Gastroesophageal sphincter (tissue), 4 donors: Measurements from ENCODE around the gene CAPS. TPM values are rescaled to one million over a fixed set of nuclear protein-coding genes. Genes with fewer than 3 reads are reported as not detected.

Experiments used
- ATAC-seq: fragments of 150-250 bp; one replicate; pipeline ENCODE4 v1.9.1; 2016; ENCODE audit warnings: mild to moderate bottlenecking, moderate library complexity
- H3K27ac ChIP-seq, 4 donors: fragments of 200-600 bp; sonication (generic) in 3 of 4; 1 replicate in 3 of 4; 2 replicates in 1 of 4; pipeline ENCODE4 v1.5.1; 2016 to 2019
- H3K27me3 ChIP-seq: fragments of 200-600 bp; sonication (generic); one replicate; pipeline ENCODE4 v1.5.1; 2019
- H3K36me3 ChIP-seq, 2 donors: fragments of 200-600 bp; sonication (generic); one replicate each; pipeline ENCODE4 v1.5.1; 2019; ENCODE audit warnings: control low read depth in 1 of 2
- H3K4me1 ChIP-seq, 3 donors: fragments of 200-600 bp; sonication (generic); 1 replicate in 2 of 3; 2 replicates in 1 of 3; pipeline ENCODE4 v1.5.1; 2016 to 2019; ENCODE audit warnings: control low read depth in 2 of 3
- H3K4me3 ChIP-seq, 2 donors: fragments of 200-600 bp; sonication (generic); one replicate each; pipeline ENCODE4 v1.5.1; 2019; ENCODE audit warnings: mild to moderate bottlenecking in 1 of 2, moderate library complexity in 1 of 2
- H3K9me3 ChIP-seq, 3 donors: fragments of 200-600 bp; sonication (generic); one replicate each; pipeline ENCODE4 v1.5.1; 2017 to 2019; ENCODE audit warnings: control low read depth in 2 of 3
- CTCF ChIP-seq, 4 experiments: fragments of 200-600 bp in 2 of 4; fragments of 450-650 bp in 2 of 4; sonication (generic) in 1 of 4; IDR thresholded peaks; one replicate each; pipeline ENCODE4 v1.5.1; 2017 to 2019; ENCODE audit warnings: antibody characterized with exemption in 4 of 4, mild to moderate bottlenecking in 2 of 4, moderate library complexity in 2 of 4
- EP300 ChIP-seq: sonication (generic); formaldehyde crosslinking; IDR thresholded peaks from one replicate; pipeline ENCODE4 v1.6.1; 2017; ENCODE audit warnings: antibody characterized with exemption, mild to moderate bottlenecking
- POLR2A ChIP-seq, 2 donors: fragments of 450-650 bp; IDR thresholded peaks; one replicate each; pipeline ENCODE4 v1.6.1; 2017; ENCODE audit warnings: antibody characterized with exemption in 2 of 2, mild to moderate bottlenecking in 2 of 2, moderate library complexity in 1 of 2
- POLR2AphosphoS5 ChIP-seq: sonication (generic); formaldehyde crosslinking; IDR thresholded peaks from one replicate; pipeline ENCODE4 v1.6.1; 2017; ENCODE audit warnings: antibody characterized with exemption
- WGBS, 2 donors: methylation state at CpG; one replicate each; pipeline ENCODE4 v1.1.5; 2018; ENCODE audit warnings: low coverage in 1 of 2; 5-methylcytosine and 5-hydroxymethylcytosine counted together
- total RNA-seq, 4 donors: library from RNA; depleted of rRNA; stranded (reverse); fragments of >200 nt; gene quantifications; one replicate each; pipeline ENCODE4 v1.1.0, GENCODE V29; 2016

Gene CAPS
- total RNA-seq, 4 donors from 2014 or later: 10.0 to 19.6 (median 15.2) TPM

- peak; percentile 65 for ATAC-seq
- H3K27me3 ChIP-seq: no peaks in the 10 kb centered on the region
- H3K4me3 ChIP-seq: peak overlapping the region in 1 of 2 donors; percentile 0
- H3K9me3 ChIP-seq: no peaks in the 10 kb centered on the region
- TF ChIP-seq POLR2A (IDR thresholded peaks at IDR 0.05): no peak
- no peak for TF ChIP-seq EP300
- TF ChIP-seq CTCF (IDR thresholded peaks at IDR 0.05): no peak
- peak; percentile 73 for TF ChIP-seq POLR2AphosphoS5
- peak overlapping the region in 3 of 4 donors; percentile 69 to 71 (median 70) for H3K27ac ChIP-seq
- WGBS, 2 donors: 41 to 45% methylated on average over 9 to 16 of the region's 16 CpGs
- peaks cover 0 to 49% (median 27%) of the 10 kb centered on the region in 3 donors for H3K4me1 ChIP-seq
- H3K36me3 ChIP-seq: peaks cover 0 to 82% of the 10 kb centered on the region in 2 donors
Observed at GRCh38 chr19:5934774-5935472, 20.9 kb downstream of the CAPS start.

DNA sequence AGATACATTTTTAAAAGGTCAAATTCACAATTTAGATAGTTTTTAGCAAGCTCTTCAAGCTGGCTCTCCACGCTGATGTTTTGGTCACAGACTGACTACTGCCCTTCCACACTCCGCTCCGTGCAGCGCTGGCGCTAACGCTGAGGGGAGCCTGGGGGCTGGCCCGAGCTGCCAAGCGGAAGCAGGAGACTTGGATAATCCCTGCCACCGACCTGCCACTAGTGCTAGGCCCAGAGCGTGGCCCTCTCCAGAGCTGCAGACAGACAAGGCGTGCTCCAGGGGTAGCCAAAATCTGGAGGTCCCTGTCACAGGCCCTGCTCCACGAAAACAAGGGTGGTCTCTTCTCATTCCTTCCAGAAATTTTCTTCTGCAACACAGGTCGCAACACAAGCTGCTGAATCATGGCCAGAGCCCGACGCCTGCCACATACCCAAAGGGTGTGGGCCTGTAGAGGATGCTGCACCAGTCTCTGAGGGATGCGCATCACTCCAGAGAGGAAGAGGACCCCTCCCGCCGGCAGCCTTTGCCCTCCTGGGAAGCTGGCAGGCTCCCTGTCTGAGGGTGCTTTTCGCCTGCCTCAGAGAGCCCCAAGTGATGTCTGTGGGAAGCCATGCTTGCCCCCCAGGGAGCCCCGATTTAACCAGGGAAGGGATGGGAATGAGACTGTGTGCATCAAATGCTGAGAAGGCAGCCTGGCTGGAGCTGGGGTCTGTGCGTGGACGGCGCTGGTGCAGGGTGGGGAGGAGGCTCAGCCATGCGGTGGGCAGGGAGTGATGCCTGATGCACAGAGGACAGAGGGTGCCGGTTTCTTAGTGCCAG lies 21.6 kb downstream of the CAPS start:
- no peaks in the 10 kb centered on the region for H3K27me3 ChIP-seq
- peaks cover 0 to 53% (median 27%) of the 10 kb centered on the region in 3 donors for H3K4me1 ChIP-seq
- H3K27ac ChIP-seq: peak overlapping the region in 3 of 4 donors; percentile 69 to 71 (median 70)
- H3K4me3 ChIP-seq: peak overlapping the region in 1 of 2 donors; percentile 0
- no peaks in the 10 kb centered on the region for H3K9me3 ChIP-seq
- H3K36me3 ChIP-seq: peaks cover 0 to 82% of the 10 kb centered on the region in 2 donors
- ATAC-seq: peak; percentile 26
- 35 to 40% methylated on average over 6 to 8 of the region's 25 CpGs for WGBS, 2 donors
- TF ChIP-seq CTCF (IDR thresholded peaks at IDR 0.05): no peak
- no peak for TF ChIP-seq POLR2AphosphoS5
- no peak for TF ChIP-seq POLR2A (IDR thresholded peaks at IDR 0.05)
- no peak for TF ChIP-seq EP300

- Histone ChIP-seq H3K27me3 (no peaks in the 10 kb centered on the region), H3K9me3 (no peaks in the 10 kb centered on the region), H3K4me3 (no peak overlapping the region), H3K36me3 (peaks cover 0 to 82% of the 10 kb centered on the region in 2 donors), H3K27ac (peak overlapping the region in 3 of 4 donors; percentile 69 to 71 (median 70)), H3K4me1 (peaks cover 0 to 59% (median 27%) of the 10 kb centered on the region in 3 donors)
- TF ChIP-seq EP300 (no peak), CTCF (IDR thresholded peaks at IDR 0.05) (no peak), POLR2AphosphoS5 (no peak), POLR2A (IDR thresholded peaks at IDR 0.05) (no peak)
- 89 to 91% methylated on average over 7 of the region's 9 CpGs for WGBS, 2 donors
- no peak for ATAC-seq
Observed at GRCh38 chr19:5936292-5936592, 22.2 kb downstream of the CAPS start.

DNA sequence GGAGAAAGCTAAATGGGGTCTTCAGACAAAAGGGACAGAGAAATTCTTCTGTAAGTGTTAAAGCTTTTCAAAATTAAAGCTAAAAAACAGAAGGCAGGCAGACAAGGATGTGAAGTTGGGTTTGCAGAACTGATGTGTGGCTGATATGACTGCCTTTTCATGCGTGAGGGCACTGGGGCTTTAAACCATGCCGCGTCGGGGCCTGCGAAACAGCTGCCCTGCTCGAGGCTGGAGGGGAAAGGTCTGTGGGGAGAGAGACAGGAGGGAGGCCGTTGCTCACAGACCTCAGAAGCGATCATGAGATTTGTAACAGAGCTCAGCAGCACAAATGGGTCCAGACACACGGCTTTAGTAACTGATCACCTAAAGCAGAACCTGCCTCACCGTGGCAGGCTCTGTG lies 23.5 kb downstream of the CAPS start:
- Histone ChIP-seq H3K4me1 (peaks cover 0 to 68% (median 36%) of the 10 kb centered on the region in 3 donors), H3K36me3 (peaks cover 0 to 75% of the 10 kb centered on the region in 2 donors), H3K27ac (peak overlapping the region in 1 of 4 donors; percentile 29), H3K9me3 (no peaks in the 10 kb centered on the region), H3K27me3 (no peaks in the 10 kb centered on the region), H3K4me3 (no peak overlapping the region)
- 73 to 81% methylated on average over 7 to 10 of the region's 10 CpGs for WGBS, 2 donors
- TF ChIP-seq POLR2A (IDR thresholded peaks at IDR 0.05) (no peak), CTCF (IDR thresholded peaks at IDR 0.05) (no peak), EP300 (no peak), POLR2AphosphoS5 (no peak)
- no peak for ATAC-seq
